ENCODE data around the gene BNIPL. TPM values are rescaled to one million over a fixed set of nuclear protein-coding genes. Genes with fewer than 3 reads are reported as not detected.
A peak's percentile ranks its signal among the peaks of the same experiment; 100 is the strongest.

The BNIPL gene
- total and polyA plus RNA-seq, 2 of the 4 experiments (the other 2 are of a cell fraction) = under 0.01 to 0.38 TPM

DNA sequence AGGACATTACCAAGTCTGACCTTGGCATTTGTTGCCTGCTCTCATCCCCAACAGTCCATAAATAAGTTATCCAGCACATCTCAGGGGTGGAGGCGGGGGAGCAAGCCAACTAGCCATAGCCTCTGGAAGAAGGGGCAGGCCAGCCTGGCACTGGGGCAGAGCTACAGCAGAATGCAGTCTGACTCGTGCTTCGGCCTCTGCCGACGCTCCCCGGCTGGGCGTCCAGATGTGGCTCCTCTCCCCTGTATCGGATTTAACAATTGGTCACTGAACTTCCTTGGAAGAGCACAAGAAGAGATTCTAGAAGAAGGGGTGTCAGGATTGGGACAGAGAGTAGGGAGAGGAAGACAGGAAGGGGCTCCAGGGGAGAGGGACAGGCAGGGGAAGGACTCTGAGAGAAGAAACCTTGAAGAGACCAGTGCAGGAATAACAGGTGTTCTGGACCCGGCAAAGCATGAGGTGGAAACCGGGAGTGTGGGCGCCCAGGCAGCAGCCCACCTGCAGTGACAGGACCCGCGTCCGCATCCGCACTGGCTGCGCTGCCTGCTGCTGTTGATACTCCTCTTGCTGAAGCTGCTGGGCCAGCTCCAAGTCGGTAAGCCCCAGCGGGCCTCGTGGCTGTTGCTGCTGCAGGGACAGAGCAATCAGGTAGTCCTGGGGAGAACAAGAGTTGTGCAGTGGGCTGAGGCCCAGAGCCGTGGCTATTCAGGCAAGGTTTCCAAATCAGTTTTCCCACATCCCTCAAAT is 39.1 kb upstream of the BNIPL start:
- WGBS, 2 experiments (ENCODE audit: extremely low coverage in 2 of 2, insufficient read length in 1 of 2) = 93% methylated on average over 8 of the region's 20 CpGs; no CpG with 5 or more reads in 1 of the 2 experiments
- H2BK15ac ChIP-seq (ENCODE audit: low read depth, low read length) = no peak overlapping the region
- DNase-seq (no peak), ATAC-seq (ENCODE audit: low read depth) (no peak)
- no peak overlapping the region for H3K9ac ChIP-seq (ENCODE audit: low read depth, low read length)
- H3K27me3 ChIP-seq (ENCODE audit: control insufficient read depth, insufficient read depth, low read length) = no peaks in the 10 kb centered on the region
- no peaks in the 10 kb centered on the region for H3K79me1 ChIP-seq (ENCODE audit: low read depth in 1 of 2, low read length in 2 of 2)
- no peak overlapping the region for H3K4me2 ChIP-seq (ENCODE audit: low read depth, low read length)
- H3K4me1 ChIP-seq (ENCODE audit: control insufficient read depth, insufficient read depth, low read length) = peaks cover 2% of the 10 kb centered on the region
- H3K4me3 ChIP-seq (ENCODE audit: insufficient read depth, low read depth, low read length) = no peak overlapping the region
- H4K20me1 ChIP-seq (ENCODE audit: insufficient read depth, low read length) = no peaks in the 10 kb centered on the region
- intact Hi-C loops (cut with micrococcal nuclease) (no loop called here), in situ Hi-C loops (cut with MboI; ENCODE audit: low sequenced_read_pairs) (no loop called here), dilution Hi-C loops (cut with HindIII; ENCODE audit: low sequenced_read_pairs, unreplicated experiment) (no loop called here)
- no peak overlapping the region for H2BK20ac ChIP-seq (ENCODE audit: low read depth, low read length)
- H2AK5ac ChIP-seq (ENCODE audit: low read depth, low read length) = no peak overlapping the region
- H3K9me1 ChIP-seq (ENCODE audit: insufficient read depth, low read length) = peaks cover 8% of the 10 kb centered on the region; the same call in 1 of the 2 replicates
- no peak overlapping the region for H2AFZ ChIP-seq (replicated peaks; ENCODE audit: low read length, poor library complexity)
- no peak overlapping the region for H3K27ac ChIP-seq (ENCODE audit: insufficient read depth, low read length)
- CTCF ChIA-PET = interaction anchor here (1.0 to 4.3 kb wide), 2 partner anchors 9 to 28 kb away, joined by 3 to 24 read pairs; partner anchors contain the start of gene MINDY1
- peaks cover 34% of the 10 kb centered on the region for H3K36me3 ChIP-seq (ENCODE audit: control insufficient read depth, insufficient read depth, low read length)
- POLR2A ChIA-PET (ENCODE audit: unreplicated experiment) = no interaction called here
- no peak overlapping the region; the same call in 1 of the 2 replicates for H4K91ac ChIP-seq (ENCODE audit: insufficient read depth, low read depth, low read length)
- H2BK5ac ChIP-seq (ENCODE audit: low read depth, low read length, poor library complexity, severe bottlenecking) = no peak overlapping the region
- no peak overlapping the region; the same call in none of the 2 replicates for H3K4ac ChIP-seq (ENCODE audit: low read depth, low read length)
- no peak overlapping the region for H3K18ac ChIP-seq (ENCODE audit: low read depth, low read length)
- no peak overlapping the region for H4K8ac ChIP-seq (ENCODE audit: low read depth in 2 of 2, low read length in 2 of 2)
- peak overlapping the region; percentile 33 for H2AK9ac ChIP-seq (replicated peaks; ENCODE audit: low read depth, low read length, poor library complexity)
- no peak overlapping the region for H3K23ac ChIP-seq (ENCODE audit: low read depth, low read length)
- BruUV-seq (replicated peaks) = no TSS peak
- no peaks in the 10 kb centered on the region for H3K9me3 ChIP-seq (ENCODE audit: control insufficient read depth, insufficient read depth, low read length)
- no peak overlapping the region for H3K14ac ChIP-seq (replicated peaks; ENCODE audit: low read depth, low read length)
- no peak overlapping the region for H4K5ac ChIP-seq (ENCODE audit: low read depth, low read length)
- TF ChIP-seq MXI1 (IDR thresholded peaks at IDR 0.05; ENCODE audit: borderline replicate concordance, low read depth, low read length) (no peak), NFE2L2 (IDR thresholded peaks at IDR 0.05; ENCODE audit: low read depth, low read length) (no peak), RCOR1 (IDR thresholded peaks at IDR 0.05; ENCODE audit: insufficient replicate concordance, low read length) (no peak), FOS (IDR thresholded peaks at IDR 0.05; ENCODE audit: low read depth, low read length) (no peak), MAZ (IDR thresholded peaks at IDR 0.05; ENCODE audit: borderline replicate concordance, low read depth, low read length) (no peak)
- TF ChIP-seq, protein P1, sequence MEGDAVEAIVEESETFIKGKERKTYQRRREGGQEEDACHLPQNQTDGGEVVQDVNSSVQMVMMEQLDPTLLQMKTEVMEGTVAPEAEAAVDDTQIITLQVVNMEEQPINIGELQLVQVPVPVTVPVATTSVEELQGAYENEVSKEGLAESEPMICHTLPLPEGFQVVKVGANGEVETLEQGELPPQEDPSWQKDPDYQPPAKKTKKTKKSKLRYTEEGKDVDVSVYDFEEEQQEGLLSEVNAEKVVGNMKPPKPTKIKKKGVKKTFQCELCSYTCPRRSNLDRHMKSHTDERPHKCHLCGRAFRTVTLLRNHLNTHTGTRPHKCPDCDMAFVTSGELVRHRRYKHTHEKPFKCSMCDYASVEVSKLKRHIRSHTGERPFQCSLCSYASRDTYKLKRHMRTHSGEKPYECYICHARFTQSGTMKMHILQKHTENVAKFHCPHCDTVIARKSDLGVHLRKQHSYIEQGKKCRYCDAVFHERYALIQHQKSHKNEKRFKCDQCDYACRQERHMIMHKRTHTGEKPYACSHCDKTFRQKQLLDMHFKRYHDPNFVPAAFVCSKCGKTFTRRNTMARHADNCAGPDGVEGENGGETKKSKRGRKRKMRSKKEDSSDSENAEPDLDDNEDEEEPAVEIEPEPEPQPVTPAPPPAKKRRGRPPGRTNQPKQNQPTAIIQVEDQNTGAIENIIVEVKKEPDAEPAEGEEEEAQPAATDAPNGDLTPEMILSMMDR (conservative IDR thresholded peaks at IDR 0.05; ENCODE audit: low read depth, low read length) = no peak
- H3K56ac ChIP-seq (ENCODE audit: extremely low read depth, insufficient read depth, low read length) = no peak overlapping the region
- H2BK120ac ChIP-seq (ENCODE audit: low read depth, low read length) = no peak overlapping the region
